H1 (cell line): Measurements from ENCODE around the gene ISG20L2. TPM values are rescaled to one million over a fixed set of nuclear protein-coding genes. Genes with fewer than 3 reads are reported as not detected.

Experiments
- CTCF ChIA-PET: fragments of 300-600 bp; sonication (Branson Sonifier 250); formaldehyde crosslinking; loops from one replicate; lab custom pipeline; 2021; ENCODE audit not compliant: partially characterized antibody; lab: Charles Lee
- POLR2A ChIA-PET: fragments of 300-600 bp; sonication (Branson Sonifier 250); formaldehyde crosslinking; loops from one replicate; lab custom pipeline; 2021; ENCODE audit warnings: inconsistent platforms; ENCODE audit not compliant: partially characterized antibody; lab: Charles Lee
- DNase-seq, 2 experiments: peaks; one replicate each; pipeline versions ENCODE4 v3.0.0 to v3.0.0-alpha.2; 2010 to 2022; ENCODE audit warnings: low spot score in 2 of 2, low read depth in 1 of 2, mixed read lengths in 1 of 2
- FAIRE-seq: peaks from 2 replicates; lab custom pipeline; 2011; peaks lifted over from hg19 to GRCh38; lab: Jason Lieb, UNC
- H2AFZ ChIP-seq: 2 replicates; pipeline ENCODE4 v1.8.1; 2012; ENCODE audit warnings: low read length, inconsistent platforms
- H2AK5ac ChIP-seq: 2 replicates; pipeline ENCODE4 v1.6.1; 2013; ENCODE audit warnings: low read depth, low read length
- H2BK120ac ChIP-seq: replicated peaks from 2 replicates; pipeline ENCODE3; 2013; ENCODE audit warnings: low read depth, low read length, inconsistent platforms
- H2BK12ac ChIP-seq: 2 replicates; pipeline ENCODE4 v1.6.1; 2013; ENCODE audit warnings: low read depth, low read length
- H2BK15ac ChIP-seq: 2 replicates; pipeline ENCODE4 v1.6.1; 2013; ENCODE audit warnings: low read length
- H2BK20ac ChIP-seq: 2 replicates; pipeline ENCODE4 v1.6.1; 2013; ENCODE audit warnings: low read length
- H2BK5ac ChIP-seq: 2 replicates; pipeline ENCODE4 v1.6.1; 2013; ENCODE audit warnings: low read depth, low read length
- H3K14ac ChIP-seq: 2 replicates; pipeline ENCODE4 v1.6.1; 2013; ENCODE audit warnings: inconsistent platforms; ENCODE audit not compliant: insufficient read length
- H3K18ac ChIP-seq: 2 replicates; pipeline ENCODE4 v1.6.1; 2013; ENCODE audit warnings: low read length; ENCODE audit errors: extremely low read depth
- H3K23ac ChIP-seq: 2 replicates; pipeline ENCODE4 v1.6.1; 2013; ENCODE audit warnings: inconsistent platforms; ENCODE audit not compliant: insufficient read length
- H3K23me2 ChIP-seq: 2 replicates; pipeline ENCODE4 v1.6.1; 2013; ENCODE audit warnings: low read depth, low read length
- H3K27ac ChIP-seq: 2 replicates; pipeline ENCODE4 v1.6.1; 2011; ENCODE audit warnings: low read depth, low read length, inconsistent platforms
- H3K27me3 ChIP-seq, 4 experiments: replicated peaks in 1 of 4; 1 replicate in 1 of 4; 2 replicates in 3 of 4; pipeline versions ENCODE4 v1.6.1 to v1.8.1; 2011 to 2013; ENCODE audit warnings: low read length in 3 of 4, mild to moderate bottlenecking in 3 of 4, inconsistent platforms in 2 of 4, mixed read lengths in 2 of 4, moderate library complexity in 1 of 4; ENCODE audit not compliant: control insufficient read depth in 3 of 4, insufficient read depth in 3 of 4; ENCODE audit errors: extremely low read depth in 1 of 4
- H3K36me3 ChIP-seq, 4 experiments: 2 replicates each; pipeline versions ENCODE4 v1.6.1 to v1.8.1; 2011 to 2013; ENCODE audit warnings: mild to moderate bottlenecking in 4 of 4, low read length in 3 of 4, moderate library complexity in 2 of 4, control low read depth in 1 of 4, inconsistent platforms in 1 of 4; ENCODE audit not compliant: insufficient read depth in 4 of 4, control insufficient read depth in 2 of 4
- H3K4ac ChIP-seq: replicated peaks from 2 replicates; pipeline ENCODE3; 2013; ENCODE audit warnings: low read length, low read depth, mixed read lengths, inconsistent platforms; ENCODE audit not compliant: insufficient read length
- H3K4me1 ChIP-seq, 4 experiments: replicated peaks in 1 of 4; 1 replicate in 1 of 4; 2 replicates in 3 of 4; pipeline versions ENCODE4 v1.6.1 to v1.8.1; 2011 to 2013; ENCODE audit warnings: low read length in 3 of 4, inconsistent platforms in 2 of 4, mixed read lengths in 1 of 4; ENCODE audit not compliant: insufficient read depth in 4 of 4, control insufficient read depth in 3 of 4
- H3K4me2 ChIP-seq, 2 experiments: 2 replicates each; pipeline versions ENCODE4 v1.6.1 to v1.8.1; 2011 to 2013; ENCODE audit warnings: low read depth in 2 of 2, low read length in 2 of 2, control low read depth in 1 of 2, inconsistent platforms in 1 of 2, mild to moderate bottlenecking in 1 of 2; ENCODE audit not compliant: insufficient read depth in 1 of 2
- H3K4me3 ChIP-seq, 4 experiments: fragments of 200-600, 300-600 bp in 1 of 4; sonication (generic), shearing (Covaris generic), sonication (Bioruptor Twin) in 1 of 4; 2 replicates each; pipeline versions ENCODE4 v1.5.1 to v1.8.1; 2011 to 2016; ENCODE audit warnings: low read length in 4 of 4, low read depth in 3 of 4, control low read depth in 2 of 4, inconsistent platforms in 2 of 4, mild to moderate bottlenecking in 2 of 4, mixed read lengths in 1 of 4, moderate library complexity in 1 of 4; ENCODE audit not compliant: insufficient read depth in 2 of 4; ENCODE audit errors: extremely low read depth in 1 of 4
- H3K56ac ChIP-seq: replicated peaks from 2 replicates; pipeline ENCODE3; 2013; ENCODE audit warnings: low read depth, mild to moderate bottlenecking, mixed read lengths, low read length, inconsistent platforms; ENCODE audit not compliant: insufficient read length
- H3K79me1 ChIP-seq: 2 replicates; pipeline ENCODE4 v1.6.1; 2013; ENCODE audit warnings: low read depth, low read length, control low read depth
- H3K79me2 ChIP-seq, 2 experiments: 2 replicates each; pipeline versions ENCODE4 v1.6.1 to v1.8.1; 2012 to 2013; ENCODE audit warnings: low read length in 2 of 2, mild to moderate bottlenecking in 2 of 2, inconsistent platforms in 1 of 2; ENCODE audit not compliant: insufficient read depth in 2 of 2, control insufficient read depth in 1 of 2
- H3K9ac ChIP-seq, 4 experiments: replicated peaks in 1 of 4; 1 replicate in 1 of 4; 2 replicates in 3 of 4; pipeline versions ENCODE4 v1.6.1 to v1.8.1; 2011 to 2013; ENCODE audit warnings: low read depth in 3 of 4, low read length in 3 of 4, control low read depth in 2 of 4, mild to moderate bottlenecking in 2 of 4, moderate library complexity in 2 of 4, inconsistent platforms in 1 of 4; ENCODE audit errors: extremely low read depth in 1 of 4
- H3K9me3 ChIP-seq, 2 experiments: 2 replicates each; pipeline versions ENCODE4 v1.6.1 to v1.8.1; 2012 to 2013; ENCODE audit warnings: mild to moderate bottlenecking in 2 of 2, moderate library complexity in 2 of 2, control low read depth in 1 of 2, inconsistent platforms in 1 of 2, low read depth in 1 of 2, low read length in 1 of 2, mixed read lengths in 1 of 2; ENCODE audit not compliant: insufficient read depth in 2 of 2
- H4K20me1 ChIP-seq, 2 experiments: replicated peaks in 1 of 2; 2 replicates each; pipeline versions ENCODE3 to v1.8.1; 2011 to 2013; ENCODE audit warnings: inconsistent platforms in 2 of 2, low read length in 2 of 2, mild to moderate bottlenecking in 1 of 2; ENCODE audit not compliant: insufficient read depth in 2 of 2, control insufficient read depth in 1 of 2
- H4K5ac ChIP-seq: 2 replicates; pipeline ENCODE4 v1.6.1; 2013; ENCODE audit warnings: low read length, low read depth, mixed read lengths, inconsistent platforms; ENCODE audit not compliant: insufficient read length
- H4K8ac ChIP-seq: 2 replicates; pipeline ENCODE4 v1.8.0; 2013; ENCODE audit warnings: mild to moderate bottlenecking, moderate library complexity, low read length, inconsistent platforms; ENCODE audit not compliant: insufficient read depth; ENCODE audit errors: extremely low read depth
- H4K91ac ChIP-seq: replicated peaks from 2 replicates; pipeline ENCODE3; 2013; ENCODE audit warnings: low read length, mixed read lengths, inconsistent platforms; ENCODE audit not compliant: insufficient read length
- CREB1 ChIP-seq: IDR thresholded peaks from 2 replicates; pipeline ENCODE4 v1.6.1; 2012; ENCODE audit warnings: inconsistent platforms
- E2F6 ChIP-seq: IDR thresholded peaks from 2 replicates; pipeline ENCODE4 v1.6.1; 2012; ENCODE audit warnings: inconsistent platforms
- EP300 ChIP-seq, 2 experiments: IDR thresholded peaks; 1 replicate in 1 of 2; 2 replicates in 1 of 2; pipeline ENCODE4 v1.6.1; 2011 to 2012; ENCODE audit warnings: low read depth in 2 of 2, low read length in 2 of 2, mild to moderate bottlenecking in 2 of 2, borderline replicate concordance in 1 of 2, inconsistent platforms in 1 of 2, moderate library complexity in 1 of 2
- PHF8 ChIP-seq: fragments of 200-600 bp; sonication (generic); conservative IDR thresholded peaks from 2 replicates; pipeline ENCODE4 v1.7.1; 2012; ENCODE audit warnings: low read depth, mild to moderate bottlenecking, inconsistent platforms, low read length, moderate library complexity
- SP2 ChIP-seq: IDR thresholded peaks from 2 replicates; pipeline ENCODE4 v1.6.1; 2012; ENCODE audit warnings: mild to moderate bottlenecking, low read length, inconsistent platforms
- TCF12 ChIP-seq: IDR thresholded peaks from 2 replicates; pipeline ENCODE4 v1.6.1; 2011; ENCODE audit warnings: low read depth, mild to moderate bottlenecking, low read length
- whole genome bisulfite sequencing, 2 experiments: shearing (Covaris generic) in 1 of 2; methylation state at CpG; one replicate each; pipeline versions ENCODE4 v1.1.6 to v1.1.7; 2013 to 2015; ENCODE audit warnings: low lambda C conversion rate in 2 of 2, mixed read lengths in 2 of 2, inconsistent platforms in 1 of 2, low coverage in 1 of 2, missing lambda C conversion rate in 1 of 2; ENCODE audit not compliant: insufficient replicate concordance in 2 of 2, insufficient coverage in 1 of 2, insufficient read length in 1 of 2; ENCODE audit errors: extremely low coverage in 1 of 2, missing lambda C conversion rate in 1 of 2; 5-methylcytosine and 5-hydroxymethylcytosine counted together
- polyA plus RNA-seq, 7 experiments: library from polyadenylated mRNA; depleted of rRNA in 3 of 7; stranded (reverse) in 5 of 7; unstranded in 2 of 7; fragments of >200 nt in 5 of 7; fragments of 200-250 nt in 2 of 7; gene quantifications; 1 replicate in 5 of 7; 2 replicates in 1 of 7; 4 replicates in 1 of 7; pipeline versions ENCODE4 v1.2.1 to v1.2.3, GENCODE V29; 2011 to 2013; ENCODE audit warnings: missing spikeins in 2 of 7, mixed read lengths in 2 of 7
- total RNA-seq: library from RNA; stranded (reverse); fragmentation: NEBNext Ultra II Directional; extraction: Animal tissue kit (Norgen Biotek cat#: 25700); gene quantifications from 2 replicates; pipeline ENCODE4 v1.2.1, GENCODE V29; 2021
- TF ChIP-seq, protein P1 (sequence below): IDR thresholded peaks from 2 replicates; pipeline ENCODE4 v1.6.1; 2011; ENCODE audit warnings: low read depth, mild to moderate bottlenecking, low read length; ENCODE audit not compliant: insufficient read depth
- TF ChIP-seq, protein P2 (sequence below): IDR thresholded peaks from 2 replicates; pipeline ENCODE4 v1.6.1; 2012; ENCODE audit warnings: inconsistent platforms

ISG20L2 gene
- total and polyA plus RNA-seq, 2 of the 8 experiments (the other 6 are each of a cell fraction or from before 2014, with no cell fraction given), result 47.5 to 53.0 TPM

- Histone ChIP-seq H3K4ac (peak overlapping the region; percentile 73), H2BK20ac (peak overlapping the region; percentile 94; the same call in 1 of the 2 replicates), H3K4me3 (peak overlapping the region in 3 of 4 experiments; percentile 11 to 49 (median 32); a peak in 4 of 8 replicates), H4K20me1 (no peaks in the 10 kb centered on the region), H4K5ac (peak overlapping the region; percentile 44), H3K79me2 (no peaks in the 10 kb centered on the region), H3K18ac (peak overlapping the region; percentile 93), H2BK5ac (peak overlapping the region; percentile 97), H3K9me3 (no peaks in the 10 kb centered on the region), H3K23ac (no peak overlapping the region), H3K4me2 (peak overlapping the region; percentile 14 to 72), H2BK15ac (peak overlapping the region; percentile 74; the same call in 1 of the 2 replicates), H2BK12ac (peak overlapping the region; percentile 99), H3K23me2 (peaks cover 10% of the 10 kb centered on the region; the same call in 1 of the 2 replicates), H2BK120ac (peak overlapping the region; percentile 30), H3K36me3 (peaks cover 0 to 4% (median 0%) of the 10 kb centered on the region in 4 experiments; a peak in 1 of 8 replicates), H3K79me1 (no peaks in the 10 kb centered on the region), H3K14ac (no peak overlapping the region), H3K27me3 (peaks cover 0 to 7% (median 0%) of the 10 kb centered on the region in 4 experiments; a peak in 2 of 7 replicates), H2AFZ (no peak overlapping the region), H4K91ac (peak overlapping the region; percentile 96), H3K4me1 (peaks cover 24 to 51% (median 38%) of the 10 kb centered on the region in 4 experiments), H4K8ac (peak overlapping the region; percentile 60; the same call in 1 of the 2 replicates), H3K9ac (peak overlapping the region in 2 of 4 experiments; percentile 60; a peak in 4 of 7 replicates), H3K56ac (peak overlapping the region; percentile 70), H3K27ac (peak overlapping the region; percentile 83), H2AK5ac (peak overlapping the region; percentile 98; the same call in 1 of the 2 replicates)
- CTCF ChIA-PET, result interaction anchor here (4.4 to 66.0 kb wide), 6 partner anchors 6 to 196 kb away, joined by 29 to 4284 read pairs (median 513); partner anchors contain the start of genes BCAN, CRABP2, HAPLN2 and INSRR
- FAIRE-seq, result no peak
- peak; percentile 94 to 96 for DNase-seq
- POLR2A ChIA-PET, result interaction anchor here (0.6 to 13.9 kb wide), 21 partner anchors 9 to 194 kb away, joined by 3 to 530 read pairs (median 5); partner anchors contain the start of genes CRABP2, HAPLN2, HDGF and ISG20L2
- WGBS, 2 experiments, result 14% methylated on average over 10 of the region's 16 CpGs; no CpG with 5 or more reads in 1 of the 2 experiments
- TF ChIP-seq TCF12, result peak; percentile 96
- TF ChIP-seq SP2, result no peak
- TF ChIP-seq, protein P1, sequence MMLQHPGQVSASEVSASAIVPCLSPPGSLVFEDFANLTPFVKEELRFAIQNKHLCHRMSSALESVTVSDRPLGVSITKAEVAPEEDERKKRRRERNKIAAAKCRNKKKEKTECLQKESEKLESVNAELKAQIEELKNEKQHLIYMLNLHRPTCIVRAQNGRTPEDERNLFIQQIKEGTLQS, result no peak
- TF ChIP-seq, protein P2, sequence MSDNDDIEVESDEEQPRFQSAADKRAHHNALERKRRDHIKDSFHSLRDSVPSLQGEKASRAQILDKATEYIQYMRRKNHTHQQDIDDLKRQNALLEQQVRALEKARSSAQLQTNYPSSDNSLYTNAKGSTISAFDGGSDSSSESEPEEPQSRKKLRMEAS, result peak; percentile 74; the same call in 1 of the 2 replicates
- TF ChIP-seq E2F6, result no peak
- no peak; the same call in 1 of the 2 replicates for TF ChIP-seq PHF8
- peak; percentile 44 to 98 for TF ChIP-seq EP300 (IDR thresholded peaks at IDR 0.05; ENCODE audit: borderline replicate concordance in 1 of 2, low read depth in 2 of 2, low read length in 2 of 2)
- TF ChIP-seq CREB1, result peak; percentile 37; the same call in 1 of the 2 replicates
These were observed 35.4 kb downstream of the ISG20L2 start for GRCh38 chr1:156692925-156693847.
